GM12873 (cell line): ENCODE data around the gene BOD1.
A peak's percentile ranks its signal among the peaks of the same experiment; 100 is the strongest.

Source experiments
- TF ChIP-seq, protein P1 (sequence below): IDR thresholded peaks from 2 replicates; pipeline ENCODE4 v1.5.1; 2012; ENCODE audit warnings: low read depth, mild to moderate bottlenecking, moderate library complexity, low read length, control low read depth; ENCODE audit not compliant: insufficient read depth; ENCODE audit errors: missing control alignments

The BOD1 gene

DNA sequence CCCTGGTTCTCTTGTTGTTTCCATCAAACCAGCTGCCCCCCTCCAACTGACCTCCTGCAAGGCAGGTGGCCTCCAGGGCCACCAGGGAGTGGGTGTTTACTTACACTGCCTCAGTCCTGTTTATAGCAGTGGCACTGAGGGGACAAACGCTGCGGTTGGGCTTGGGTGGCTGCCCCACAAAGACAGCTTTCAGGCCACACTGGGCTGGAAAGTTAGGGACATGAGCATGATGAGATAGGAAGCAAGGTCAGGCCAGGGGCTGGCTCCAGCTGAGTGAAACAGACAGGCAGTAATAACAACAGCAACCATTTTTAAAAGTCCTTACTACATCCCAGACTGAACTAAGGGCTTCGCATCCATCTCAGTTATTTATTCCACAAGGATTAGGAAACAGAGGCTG is 20.6 kb downstream of the BOD1 start:
- TF ChIP-seq, protein P1, sequence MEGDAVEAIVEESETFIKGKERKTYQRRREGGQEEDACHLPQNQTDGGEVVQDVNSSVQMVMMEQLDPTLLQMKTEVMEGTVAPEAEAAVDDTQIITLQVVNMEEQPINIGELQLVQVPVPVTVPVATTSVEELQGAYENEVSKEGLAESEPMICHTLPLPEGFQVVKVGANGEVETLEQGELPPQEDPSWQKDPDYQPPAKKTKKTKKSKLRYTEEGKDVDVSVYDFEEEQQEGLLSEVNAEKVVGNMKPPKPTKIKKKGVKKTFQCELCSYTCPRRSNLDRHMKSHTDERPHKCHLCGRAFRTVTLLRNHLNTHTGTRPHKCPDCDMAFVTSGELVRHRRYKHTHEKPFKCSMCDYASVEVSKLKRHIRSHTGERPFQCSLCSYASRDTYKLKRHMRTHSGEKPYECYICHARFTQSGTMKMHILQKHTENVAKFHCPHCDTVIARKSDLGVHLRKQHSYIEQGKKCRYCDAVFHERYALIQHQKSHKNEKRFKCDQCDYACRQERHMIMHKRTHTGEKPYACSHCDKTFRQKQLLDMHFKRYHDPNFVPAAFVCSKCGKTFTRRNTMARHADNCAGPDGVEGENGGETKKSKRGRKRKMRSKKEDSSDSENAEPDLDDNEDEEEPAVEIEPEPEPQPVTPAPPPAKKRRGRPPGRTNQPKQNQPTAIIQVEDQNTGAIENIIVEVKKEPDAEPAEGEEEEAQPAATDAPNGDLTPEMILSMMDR: no peak

GRCh38 chr5:173594061-173594460 is 22.4 kb downstream of the BOD1 start:
- TF ChIP-seq, protein P1: no peak

DNA sequence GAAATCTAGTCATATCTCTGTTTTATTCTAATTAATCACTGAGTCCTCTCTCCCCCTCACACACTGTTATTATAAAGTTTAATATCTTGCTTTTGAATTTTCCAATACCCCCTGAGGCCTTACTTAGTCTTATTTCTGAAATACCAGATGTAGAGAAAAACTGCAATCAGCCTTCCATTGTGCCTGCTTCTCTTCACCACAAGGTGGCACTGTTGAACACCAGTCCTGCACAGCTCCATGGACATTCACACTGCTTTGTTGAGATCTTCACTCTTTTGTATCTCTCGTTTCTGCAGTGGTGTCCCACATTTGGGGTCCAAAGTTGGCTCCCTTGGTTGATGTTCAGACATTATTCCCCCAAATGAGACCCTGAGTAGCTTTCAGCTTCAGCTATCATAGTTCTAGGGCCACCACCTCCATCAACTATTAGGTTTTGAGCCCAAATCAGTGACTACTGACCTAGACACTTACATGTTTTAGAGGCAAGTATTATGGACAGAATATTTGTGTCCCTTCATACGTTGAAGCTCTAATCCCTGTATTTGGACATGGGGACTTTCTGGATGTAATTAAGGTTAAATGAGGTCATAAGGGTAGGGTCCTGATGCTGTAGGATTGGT is 24.3 kb downstream of the BOD1 start:
- TF ChIP-seq, protein P1: peak; percentile 67

- TF ChIP-seq, protein P1: no peak
Observed at GRCh38 chr5:173591056-173591514, 25.4 kb downstream of the BOD1 start.

- TF ChIP-seq, protein P1: no peak
Observed at GRCh38 chr5:173590436-173591055, 25.9 kb downstream of the BOD1 start.

- TF ChIP-seq, protein P1: no peak
Observed at GRCh38 chr5:173583346-173583745, 33.1 kb downstream of the BOD1 start.

DNA sequence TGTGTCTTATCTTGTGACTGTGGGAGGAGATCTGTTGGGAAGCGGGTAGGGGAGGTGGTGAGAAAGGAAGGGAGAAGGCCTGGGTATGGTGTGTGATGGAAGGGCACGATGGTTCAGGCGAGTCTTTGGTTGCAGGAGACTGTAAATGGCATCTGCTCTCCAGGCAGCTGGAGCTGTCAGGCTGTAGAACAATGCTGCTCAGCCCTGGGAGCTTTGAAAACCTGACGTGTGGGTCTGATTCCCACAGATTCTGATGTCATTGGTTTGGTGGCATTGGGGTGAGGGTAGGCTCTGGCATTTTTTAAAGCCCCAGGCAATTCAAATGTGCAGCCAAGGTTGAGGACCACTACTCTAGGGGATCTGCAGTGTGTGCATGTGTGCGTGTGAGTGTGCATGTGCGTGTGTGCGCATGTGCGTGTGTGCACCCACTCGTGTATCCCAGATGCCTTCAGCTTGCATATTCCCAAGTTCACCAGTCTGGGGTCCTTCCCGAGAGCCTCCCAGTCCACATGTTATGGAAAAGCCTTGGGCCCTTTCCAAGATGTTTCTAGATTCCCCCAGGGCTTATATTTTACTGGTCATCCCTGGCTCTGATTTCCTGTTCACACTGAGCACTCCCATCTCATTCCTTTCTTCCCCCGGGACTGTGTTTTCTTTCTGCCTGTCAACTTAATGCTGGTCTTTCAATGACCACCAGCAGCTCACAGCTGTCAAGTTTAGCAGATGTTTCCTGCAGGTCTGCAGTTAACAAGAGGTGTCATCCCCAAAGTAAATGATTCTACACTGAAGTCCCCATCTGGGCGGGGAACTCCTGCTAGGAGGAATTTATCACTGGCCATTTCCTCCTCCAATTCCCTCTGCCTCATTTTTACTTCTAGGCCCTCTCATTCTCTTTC is 34.0 kb downstream of the BOD1 start:
- TF ChIP-seq, protein P1: no peak
